Jurkat, Clone E6-1 (cell line): Measurements from ENCODE around the gene RAB3A.
"Not testable (repeated sequence)": the region's sequence is repeated elsewhere in the genome, so short reads cannot be mapped to it uniquely, and the experiment has no call there.

Source experiments
- DNase-seq: peaks from one replicate; pipeline ENCODE4 v3.0.0-alpha.2; 2011; ENCODE audit warnings: low read depth, low spot score
- H3K4me3 ChIP-seq: 2 replicates; pipeline ENCODE4 v1.5.1; 2011; ENCODE audit warnings: mild to moderate bottlenecking, low read length, control low read depth, moderate library complexity

The RAB3A gene

DNA sequence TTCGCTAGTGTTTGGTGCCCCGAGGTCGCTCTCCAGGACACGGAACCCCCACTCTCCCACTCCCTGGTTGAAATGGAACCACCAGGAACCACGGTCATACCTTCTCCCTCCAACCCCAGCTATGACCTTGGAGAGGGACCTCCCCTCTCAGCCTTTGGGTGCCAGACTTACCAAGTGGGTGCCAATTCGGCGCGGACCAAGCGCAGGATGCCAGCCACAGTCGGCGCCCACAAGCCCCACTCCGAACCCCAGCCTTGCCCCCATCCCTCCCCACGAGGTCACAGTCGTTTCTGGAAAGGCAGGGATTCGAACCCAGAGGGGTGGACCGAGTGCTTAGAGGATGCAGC is 21.5 kb upstream of the RAB3A start:
- H3K4me3 ChIP-seq, result no peak overlapping the region
- no peak for DNase-seq

DNA sequence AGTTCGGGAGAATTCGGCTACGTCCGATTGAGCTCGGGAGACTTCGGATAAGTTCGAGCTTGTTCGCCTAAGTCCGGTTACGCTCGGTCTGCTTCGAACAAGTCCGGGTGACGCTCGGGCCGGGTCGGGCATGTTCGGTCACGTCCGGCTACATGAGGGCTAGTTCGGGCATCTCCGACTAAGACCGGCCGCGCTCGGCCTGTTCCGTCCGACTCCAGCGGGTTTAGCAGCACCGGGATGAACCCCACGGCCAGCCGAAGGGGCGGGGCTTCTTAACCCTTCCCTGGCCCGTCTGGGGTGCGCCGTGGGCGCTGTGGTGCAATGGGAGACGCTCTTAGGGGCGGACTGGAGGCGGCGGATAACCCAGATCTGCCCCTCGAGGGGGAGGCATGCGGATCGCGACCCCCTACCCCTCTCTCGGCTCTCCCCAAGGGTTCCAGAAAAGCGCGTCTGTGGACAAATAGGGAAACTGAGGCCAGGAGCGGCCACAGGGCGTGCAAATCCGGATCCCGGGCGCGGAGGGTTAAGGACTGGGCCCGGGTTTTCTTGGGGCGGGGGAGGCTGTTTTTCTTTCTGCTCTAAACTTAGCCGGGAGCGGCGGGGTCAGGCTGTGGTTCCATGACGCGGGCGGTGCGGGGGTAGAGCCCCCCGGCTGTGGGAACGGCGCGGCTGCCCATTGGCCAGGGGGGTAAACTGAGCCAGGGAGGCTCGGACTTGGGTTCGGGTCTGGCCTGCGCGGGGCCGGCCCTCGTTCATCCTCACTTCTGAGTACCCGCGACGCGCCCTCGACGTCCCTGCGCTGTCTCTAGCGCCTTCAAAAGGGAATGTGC is 20.9 kb upstream of the RAB3A start:
- H3K4me3 ChIP-seq, result no peak overlapping the region
- DNase-seq, result no peak

- no peak for DNase-seq
- H3K4me3 ChIP-seq, result no peak overlapping the region
Measured at GRCh38 chr19:18223860-18224524, 20.1 kb upstream of the RAB3A start.

DNA sequence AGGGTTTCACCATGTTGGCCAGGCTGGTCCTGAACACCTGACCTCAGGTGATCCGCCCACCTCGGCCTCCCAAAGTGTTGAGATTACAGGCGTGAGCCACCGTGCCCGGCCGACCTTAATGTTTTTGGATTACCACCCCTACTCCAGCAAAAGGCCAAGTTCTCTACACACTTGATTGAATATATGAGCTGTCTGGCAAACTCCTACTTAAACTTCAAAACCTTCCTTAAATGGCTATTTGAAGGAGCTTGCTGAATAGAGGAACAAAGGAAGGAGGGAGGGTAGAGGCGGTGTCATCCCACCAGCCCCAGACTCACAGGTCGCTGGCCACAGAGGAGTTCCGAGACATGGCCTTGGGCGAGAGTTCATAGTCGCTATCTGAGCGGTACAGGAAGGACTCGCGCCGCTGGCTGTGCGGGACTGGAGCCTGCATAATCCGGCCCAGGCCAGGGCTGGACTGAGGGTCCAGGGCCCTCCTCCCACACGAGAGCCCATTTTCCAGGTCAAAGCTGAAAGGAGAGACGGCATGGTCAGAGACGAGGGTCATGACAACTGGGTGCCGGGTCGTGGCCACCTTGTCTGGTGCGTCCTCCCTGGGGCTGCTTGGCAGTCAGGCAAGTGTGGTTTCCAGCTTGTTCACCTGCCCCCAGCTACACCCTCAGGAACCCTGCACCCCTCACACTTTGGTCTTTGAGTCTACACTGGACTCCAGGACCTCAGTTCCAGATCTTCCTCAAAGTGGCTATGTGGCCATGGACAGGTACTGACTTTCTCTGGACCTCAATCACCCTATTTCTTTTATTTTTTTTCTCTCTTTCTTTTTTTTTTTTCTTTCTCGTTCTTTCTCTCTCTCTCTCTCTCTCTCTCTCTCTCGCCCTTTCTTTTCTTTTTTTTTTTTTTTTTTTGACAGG is 18.2 kb upstream of the RAB3A start:
- no peak overlapping the region for H3K4me3 ChIP-seq
- no peak for DNase-seq

DNA sequence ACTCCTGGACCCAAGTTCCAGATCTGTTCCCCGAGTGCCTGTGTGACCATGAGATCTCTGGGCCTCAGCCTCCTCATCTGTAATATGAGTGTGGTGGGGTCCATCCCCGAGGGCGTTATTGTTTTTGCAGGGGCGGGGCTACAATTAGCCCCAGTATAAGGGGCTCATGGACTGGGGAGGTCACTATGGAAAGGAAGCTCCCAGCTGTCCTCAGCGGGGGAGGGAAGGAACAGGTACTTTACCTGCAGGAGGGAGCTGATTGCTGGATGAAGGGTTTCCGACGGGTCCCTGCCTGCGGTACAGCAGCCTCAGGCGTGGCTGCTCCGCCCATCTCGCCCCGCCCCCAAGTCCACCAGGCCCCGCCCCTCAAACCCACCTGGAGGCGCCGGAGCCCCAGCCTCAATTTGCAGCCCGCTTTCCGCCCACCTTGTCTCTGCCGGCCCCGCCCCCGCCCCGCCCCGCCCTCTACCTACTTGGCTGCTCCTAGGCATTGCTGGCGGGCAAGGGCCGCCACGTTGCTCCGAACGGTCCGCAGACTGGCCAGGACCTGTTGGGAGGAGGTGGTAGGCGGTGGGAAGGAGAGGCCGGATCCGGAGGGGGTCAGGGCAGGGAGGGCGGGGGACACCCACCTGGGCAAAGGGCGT is 16.9 kb upstream of the RAB3A start:
- DNase-seq, result no peak
- no peak overlapping the region for H3K4me3 ChIP-seq

GRCh38 chr19:18219911-18220631 is 16.2 kb upstream of the RAB3A start:
- H3K4me3 ChIP-seq, result no peak overlapping the region

DNA sequence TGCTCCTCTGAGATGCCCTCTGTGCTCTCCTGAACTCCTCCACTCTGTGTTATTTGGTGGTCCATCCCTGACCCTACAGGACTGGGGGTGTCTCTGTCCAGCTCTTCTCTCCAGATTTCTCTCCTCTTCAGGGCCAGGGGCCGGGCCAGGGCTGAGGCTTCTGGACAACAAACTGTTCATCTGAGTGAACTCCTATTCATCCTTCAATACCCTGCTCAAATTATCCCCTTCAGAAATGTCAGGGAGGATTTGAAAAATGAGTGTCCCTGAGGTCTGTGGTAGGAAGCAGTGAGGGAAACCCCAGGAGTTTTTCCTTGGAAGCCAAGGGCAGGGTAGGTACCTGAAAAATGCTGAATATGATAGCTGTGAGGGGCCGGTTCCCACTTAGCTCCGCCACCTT is 14.8 kb upstream of the RAB3A start:
- H3K4me3 ChIP-seq, result no peak overlapping the region
- DNase-seq, result no peak

More at GRCh38 chr19:18219911-18220631, 16.2 kb upstream of the RAB3A start:
- DNase-seq, result no peak

DNA sequence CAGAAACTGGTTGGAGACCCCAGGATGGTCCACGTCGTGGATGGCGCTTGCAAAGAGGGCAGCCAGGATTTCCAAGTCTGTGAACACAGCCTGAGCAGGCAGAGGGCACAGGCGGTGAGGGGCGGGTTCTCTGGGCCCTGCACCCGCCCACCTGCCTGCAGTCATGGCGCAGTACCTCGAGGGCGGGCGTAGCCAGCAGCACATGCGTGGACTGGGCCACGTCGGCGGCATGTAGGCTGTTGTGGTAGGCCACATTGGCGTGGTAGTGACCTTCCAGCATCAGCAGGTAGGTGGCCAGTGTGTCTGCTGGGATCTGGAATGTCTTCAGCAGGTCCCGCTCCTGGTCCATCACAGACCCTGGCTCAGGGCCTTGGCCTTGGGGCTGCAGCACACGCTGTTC is 14.3 kb upstream of the RAB3A start:
- H3K4me3 ChIP-seq, result no peak overlapping the region
- no peak for DNase-seq

DNA sequence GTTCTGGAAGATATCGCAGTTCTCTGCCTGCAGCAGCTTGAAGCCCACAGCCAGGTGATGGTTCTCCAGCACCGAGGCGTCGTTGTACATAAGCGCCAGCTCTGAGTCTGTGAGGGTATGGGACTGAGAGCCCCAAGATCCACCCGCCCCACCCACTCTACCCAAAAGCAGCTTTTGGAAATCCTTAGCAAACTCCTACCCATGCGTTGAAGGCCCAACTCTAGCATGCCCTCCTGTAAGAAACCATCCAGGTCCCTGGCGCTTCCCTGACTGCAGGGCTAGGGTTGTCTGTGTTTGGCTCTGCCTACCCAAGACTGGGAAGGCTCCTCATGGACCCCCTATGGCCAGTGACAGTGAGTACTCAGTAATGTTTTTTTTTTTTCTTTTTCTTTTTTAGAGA is 12.9 kb upstream of the RAB3A start:
- H3K4me3 ChIP-seq, result no peak overlapping the region
- DNase-seq, result no peak

DNA sequence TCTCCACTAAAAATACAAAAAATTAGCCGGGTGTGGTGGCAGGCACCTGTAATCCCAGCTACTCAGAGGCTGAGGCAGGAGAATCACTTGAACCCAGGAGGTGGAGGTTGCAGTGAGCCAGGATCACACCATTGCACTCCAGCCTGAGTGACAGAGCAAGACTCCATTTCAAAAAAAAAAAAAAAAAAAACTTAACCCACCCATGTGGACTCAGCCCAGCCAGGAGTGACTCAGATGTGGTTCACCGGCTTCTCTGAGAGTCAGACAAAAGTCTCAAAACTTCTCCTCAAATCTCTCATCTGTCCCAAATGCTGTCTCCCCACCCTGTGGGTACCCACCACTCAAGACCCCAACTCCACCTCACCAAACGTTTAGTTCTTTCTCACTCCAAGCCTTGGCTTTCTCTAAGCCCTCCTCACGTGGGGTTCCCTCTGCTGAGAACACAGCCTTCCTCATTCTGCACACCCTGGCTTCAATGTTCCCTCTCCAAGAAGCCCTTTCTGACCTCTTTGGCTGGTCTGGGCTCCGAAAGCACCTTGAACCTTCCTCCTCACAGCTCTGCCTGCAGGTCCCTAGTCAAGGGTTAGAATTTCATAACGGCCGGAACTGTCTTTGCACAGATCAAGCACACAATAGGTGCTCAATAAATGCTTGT is 11.1 kb upstream of the RAB3A start:
- no peak overlapping the region for H3K4me3 ChIP-seq
- DNase-seq, result no peak

DNA sequence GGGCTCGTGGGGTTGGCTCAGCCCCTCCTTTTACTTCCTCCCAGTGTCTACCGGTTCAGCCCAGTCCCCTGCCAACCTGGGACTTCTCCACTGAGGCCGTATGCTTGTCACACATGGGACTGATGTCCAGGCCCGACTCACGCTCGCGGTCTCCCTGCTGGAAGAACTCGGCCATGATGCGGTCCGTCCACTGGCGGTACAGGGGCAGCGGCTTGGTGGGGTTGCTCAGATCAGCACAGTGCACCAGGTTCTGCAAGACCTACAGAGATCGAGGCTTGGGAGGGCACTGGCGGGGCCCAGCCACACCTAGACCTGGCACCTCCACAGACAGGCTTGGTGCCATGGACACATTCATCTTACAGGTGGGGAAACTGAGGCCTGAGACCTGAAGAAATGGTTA is 7.8 kb upstream of the RAB3A start:
- H3K4me3 ChIP-seq, result no peak overlapping the region
- no peak for DNase-seq

DNA sequence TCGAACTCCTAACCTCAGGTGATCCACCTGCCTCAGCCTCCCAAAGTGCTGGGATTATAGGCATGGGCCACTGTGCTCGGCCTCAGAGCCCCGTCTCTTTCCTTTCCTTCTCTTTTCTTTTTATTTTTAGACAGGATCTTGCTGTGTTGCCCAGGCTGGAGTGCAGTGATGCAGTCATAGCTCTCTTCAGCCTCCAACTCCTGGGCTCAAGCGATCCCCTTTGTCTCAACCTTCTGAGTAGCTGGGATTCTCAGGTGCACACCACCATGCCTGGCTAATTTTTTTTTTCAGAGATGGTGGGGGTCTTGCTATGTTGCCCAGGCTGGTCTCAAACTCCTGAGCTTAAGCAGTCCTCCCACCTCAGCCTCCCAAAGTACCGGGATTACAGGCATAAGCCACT is 6.1 kb upstream of the RAB3A start:
- H3K4me3 ChIP-seq, DNase-seq: not testable (repeated sequence)

DNA sequence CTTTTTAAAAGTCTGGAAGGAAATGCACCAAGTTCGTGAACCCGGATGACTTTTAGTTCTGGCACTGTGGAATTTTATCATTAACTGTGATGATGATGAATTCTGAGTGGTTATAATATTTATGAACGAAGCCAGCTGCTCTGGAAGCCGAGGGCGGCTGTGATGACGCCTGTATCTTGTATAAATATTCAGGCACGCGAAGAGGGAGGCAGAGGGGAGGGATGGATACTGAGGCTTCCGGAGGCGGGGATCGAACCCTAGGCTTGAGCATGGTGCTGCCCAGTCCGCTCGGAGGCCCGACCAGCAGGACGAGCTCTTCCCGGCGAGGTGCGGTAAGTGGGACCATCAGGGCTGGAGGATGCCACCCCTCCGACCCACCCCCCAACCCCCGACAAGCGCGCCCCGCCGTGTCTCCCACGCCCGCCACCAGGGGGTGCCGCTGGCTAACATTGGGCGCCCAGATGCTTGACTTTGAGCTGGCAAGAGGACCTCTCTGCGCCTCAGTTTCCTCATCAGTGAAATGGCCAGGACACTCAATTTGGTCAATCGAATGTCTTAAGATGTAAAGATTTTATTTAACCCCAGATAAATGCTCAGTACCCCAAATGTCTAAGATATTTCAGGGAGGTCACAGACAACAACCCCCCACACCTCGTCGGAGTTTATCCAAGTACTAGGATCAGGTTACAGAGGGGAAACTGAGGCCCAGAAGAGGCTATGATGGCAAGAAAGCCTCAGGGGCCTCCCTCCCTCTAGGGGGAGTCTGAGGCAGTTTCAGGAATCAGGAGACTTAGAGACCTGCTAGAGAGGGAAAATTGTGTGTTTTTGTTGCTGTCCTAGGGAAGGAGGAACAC is 4.5 kb upstream of the RAB3A start:
- DNase-seq, result no peak

GRCh38 chr19:18206018-18206417 is 2.2 kb upstream of the RAB3A start:
- no peak overlapping the region for H3K4me3 ChIP-seq
- DNase-seq, result no peak

More for the DNA sequence above, 4.5 kb upstream of the RAB3A start:
- H3K4me3 ChIP-seq, result no peak overlapping the region

DNA sequence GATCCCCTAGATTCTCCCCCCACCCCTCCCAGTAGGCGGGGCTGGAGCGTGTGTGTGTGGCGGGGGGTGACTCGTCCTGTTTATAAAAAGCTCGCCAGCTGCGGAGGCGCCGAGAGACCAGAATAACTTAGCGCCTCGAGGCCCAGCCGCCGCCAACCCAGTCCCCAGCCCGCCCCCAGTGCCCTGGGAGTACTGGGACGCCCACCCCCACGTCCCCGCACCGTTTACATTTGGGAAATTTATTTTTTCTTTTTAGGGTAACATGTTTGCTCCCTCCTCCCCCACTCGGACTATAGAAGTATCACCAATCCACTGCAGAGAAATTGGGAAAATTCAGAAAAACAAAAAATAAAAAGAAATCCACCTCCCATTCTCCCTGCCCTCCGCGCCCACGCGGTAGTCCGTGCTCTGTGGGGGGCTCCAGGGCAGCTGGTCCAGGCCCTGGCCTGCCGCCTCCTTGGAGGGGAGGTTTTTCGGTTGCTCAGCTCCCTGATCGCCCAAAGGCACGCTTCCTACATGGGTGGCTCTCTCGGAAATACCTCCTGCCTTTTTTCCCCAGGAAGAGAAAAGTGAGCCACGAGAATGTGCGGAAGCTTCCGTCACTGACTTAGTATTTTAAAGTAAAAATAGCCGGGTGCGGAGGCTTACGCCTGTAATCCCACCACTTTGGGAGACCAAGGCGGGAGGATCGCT is 1.5 kb upstream of the RAB3A start:
- DNase-seq, result no peak
- H3K4me3 ChIP-seq, result peak overlapping the region; percentile 65

DNA sequence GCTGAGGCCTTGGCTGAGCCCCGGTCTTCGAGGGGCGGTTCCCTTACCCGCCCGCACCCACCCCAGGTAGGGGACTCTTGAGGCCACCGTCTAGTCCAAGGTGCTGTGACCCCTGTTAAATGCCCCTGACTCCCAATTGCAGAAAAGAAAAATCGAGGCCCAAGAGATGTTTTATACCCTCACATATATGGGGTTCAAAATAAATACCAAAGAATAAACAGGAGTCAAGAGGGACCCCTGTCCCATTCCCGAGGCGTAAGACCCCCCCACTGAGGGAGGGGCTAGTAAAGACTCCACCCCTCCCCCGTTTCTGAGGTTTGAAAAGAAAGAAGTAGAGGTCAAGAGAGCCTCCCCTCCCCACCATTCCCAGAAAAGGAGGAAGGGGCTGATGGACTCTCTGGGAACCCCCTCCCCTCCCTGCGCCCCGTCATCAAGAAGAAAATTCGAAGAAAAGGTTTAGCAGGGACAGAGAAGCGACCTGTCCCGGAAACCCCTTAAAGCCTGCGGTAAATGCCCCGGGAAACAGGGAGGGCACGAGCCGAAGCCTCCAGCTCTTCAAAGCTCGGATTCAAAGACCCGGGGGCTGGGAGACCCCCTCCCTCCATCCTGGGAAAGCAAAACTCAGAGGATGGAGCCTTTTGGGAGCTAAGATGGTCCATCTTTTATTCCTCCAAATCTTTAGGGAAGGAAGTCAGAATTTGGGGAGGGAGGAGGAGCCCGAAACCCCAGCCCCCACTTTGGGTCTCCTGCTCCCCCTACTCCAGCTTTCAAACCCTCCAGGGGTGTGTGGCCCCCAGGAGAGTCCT is 755 bp upstream of the RAB3A start:
- DNase-seq, result peak; percentile 51
- peak overlapping the region; percentile 65 for H3K4me3 ChIP-seq
